HG02840 (cell line): ENCODE results near the gene VWCE.

Experiments used
- ATAC-seq: cut with Tn5 transposase; IDR thresholded peaks from one replicate; pipeline ENCODE4 v1.9.1; 2021; ENCODE audit warnings: mild to moderate bottlenecking, moderate library complexity, moderate number of reproducible peaks; ENCODE audit not compliant: unreplicated experiment, low FRiP score

The VWCE gene

GRCh38 chr11:61331651-61332050 is 36.5 kb upstream of the VWCE start:
- no peak for ATAC-seq

GRCh38 chr11:61329871-61330270 is 34.8 kb upstream of the VWCE start:
- ATAC-seq = no peak

- no peak for ATAC-seq
Measured at GRCh38 chr11:61328351-61328750, 33.2 kb upstream of the VWCE start.

- no peak for ATAC-seq
Measured at GRCh38 chr11:61327669-61328071, 32.6 kb upstream of the VWCE start.

GRCh38 chr11:61325649-61326414 is 30.7 kb upstream of the VWCE start:
- ATAC-seq = no peak

GRCh38 chr11:61315260-61315659 is 20.1 kb upstream of the VWCE start:
- no peak for ATAC-seq

GRCh38 chr11:61310749-61311148 is 15.6 kb upstream of the VWCE start:
- no peak for ATAC-seq

- ATAC-seq = no peak
Measured at GRCh38 chr11:61309739-61310138, 14.6 kb upstream of the VWCE start.

- no peak for ATAC-seq
Measured at GRCh38 chr11:61309141-61309540, 14.0 kb upstream of the VWCE start.

GRCh38 chr11:61307354-61307753 is 12.2 kb upstream of the VWCE start:
- no peak for ATAC-seq

GRCh38 chr11:61306221-61306620 is 11.1 kb upstream of the VWCE start:
- ATAC-seq = no peak

GRCh38 chr11:61305417-61305816 is 10.3 kb upstream of the VWCE start:
- ATAC-seq = no peak

GRCh38 chr11:61303725-61304124 is 8.6 kb upstream of the VWCE start:
- no peak for ATAC-seq

GRCh38 chr11:61302550-61302949 is 7.4 kb upstream of the VWCE start:
- ATAC-seq = no peak

GRCh38 chr11:61298663-61299244 is 3.6 kb upstream of the VWCE start:
- ATAC-seq = no peak

- no peak for ATAC-seq
Measured at GRCh38 chr11:61297746-61298145, 2.6 kb upstream of the VWCE start.

- no peak for ATAC-seq
Measured at GRCh38 chr11:61297341-61297740, 2.2 kb upstream of the VWCE start.

GRCh38 chr11:61295596-61295926 is 445 bp upstream of the VWCE start:
- ATAC-seq = no peak

GRCh38 chr11:61293867-61294716 is 1.0 kb downstream of the VWCE start:
- peak; percentile 24 for ATAC-seq

GRCh38 chr11:61292356-61292755 is 2.8 kb downstream of the VWCE start:
- ATAC-seq = no peak

- no peak for ATAC-seq
Measured at GRCh38 chr11:61290905-61291690, 4.0 kb downstream of the VWCE start.
